IPS DF 19.7 (cell line): Measurements from ENCODE around the gene AMBP.

ENCODE experiments used
- DNase-seq: peaks from one replicate; pipeline ENCODE4 v3.0.0-alpha.2; 2013; ENCODE audit warnings: low read depth, low spot score

The AMBP gene

DNA sequence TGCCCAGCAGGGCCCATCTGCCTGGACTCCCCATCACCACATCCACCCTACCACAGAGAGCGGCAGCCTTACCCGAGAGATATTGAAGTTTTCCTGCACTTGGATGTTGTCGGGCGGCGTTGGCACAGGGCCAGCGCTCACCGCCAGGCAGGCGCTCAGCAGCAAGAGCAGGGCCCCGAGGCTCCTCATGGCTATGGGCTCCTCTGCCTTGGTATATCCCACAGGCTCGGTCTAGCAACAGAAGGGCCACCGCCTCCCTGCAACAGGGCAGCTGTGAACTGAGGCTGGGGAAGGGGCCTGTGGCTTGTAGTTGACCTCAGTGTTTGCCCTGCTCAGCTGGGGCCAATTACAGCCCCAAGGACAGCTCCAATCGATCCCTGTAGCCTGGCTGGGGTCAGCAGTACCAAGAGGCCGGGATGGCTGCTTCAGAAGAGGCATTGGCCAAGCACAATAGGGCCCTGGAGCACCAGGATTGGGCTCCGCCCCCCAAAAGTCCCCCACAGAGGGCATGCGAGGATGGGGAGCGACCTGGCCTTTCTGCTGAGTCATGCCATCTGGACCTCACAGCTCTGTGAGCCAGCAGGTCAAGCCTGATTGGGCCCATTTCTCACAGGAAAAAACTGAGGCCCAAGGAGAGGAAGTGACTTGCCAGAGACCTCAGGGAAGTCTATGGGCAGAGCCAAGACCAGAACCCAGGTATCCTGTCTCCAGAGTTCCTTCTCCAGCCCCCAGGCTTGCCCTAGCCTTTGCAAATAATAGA lies at the start of gene AMBP:
TSS of gene AMBP (minus strand) at position 280 of the 760 bp plus-strand sequence. CDS start at position 189, 91 bp downstream.
- no peak for DNase-seq

DNA sequence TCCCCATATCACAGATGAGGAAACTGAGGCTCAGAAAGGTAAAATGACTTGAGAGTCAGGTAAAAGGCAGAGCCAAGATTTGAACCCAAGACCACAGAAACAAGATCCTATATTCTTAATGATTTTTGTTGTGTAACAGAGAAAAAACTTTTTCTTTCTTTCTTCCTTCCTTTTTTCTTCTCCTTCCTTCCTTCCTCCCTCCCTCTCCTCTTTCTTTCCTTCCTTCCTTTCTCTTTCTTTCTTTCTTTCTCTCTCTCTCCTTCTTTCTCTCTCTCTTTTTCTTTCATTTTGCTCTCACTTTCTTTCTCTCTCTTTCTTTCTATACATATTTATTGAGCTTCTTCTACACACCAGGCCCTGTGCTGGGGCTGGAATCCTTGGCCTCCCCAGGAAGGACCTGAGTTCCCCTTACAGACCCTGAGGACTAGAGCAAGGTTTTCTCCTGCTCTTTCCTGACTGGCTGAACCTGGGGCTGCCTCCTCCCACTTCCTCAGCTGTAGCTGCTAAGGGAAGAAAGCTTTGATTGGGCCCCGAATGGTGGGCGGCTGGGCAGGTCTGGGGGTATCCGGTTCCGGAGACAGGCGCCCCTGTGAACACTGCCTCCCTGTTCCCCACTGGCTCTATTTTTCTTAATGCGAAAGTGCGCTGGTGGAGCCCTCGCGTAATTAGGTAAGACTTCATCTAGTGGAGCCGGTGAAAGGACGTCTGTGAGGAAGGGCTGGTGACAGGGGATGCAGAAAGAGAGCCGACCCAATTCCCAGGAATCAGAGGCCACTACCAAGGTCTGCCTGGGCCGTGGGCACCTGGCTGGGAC lies 48.4 kb upstream of the AMBP start:
- DNase-seq, result no peak

DNA sequence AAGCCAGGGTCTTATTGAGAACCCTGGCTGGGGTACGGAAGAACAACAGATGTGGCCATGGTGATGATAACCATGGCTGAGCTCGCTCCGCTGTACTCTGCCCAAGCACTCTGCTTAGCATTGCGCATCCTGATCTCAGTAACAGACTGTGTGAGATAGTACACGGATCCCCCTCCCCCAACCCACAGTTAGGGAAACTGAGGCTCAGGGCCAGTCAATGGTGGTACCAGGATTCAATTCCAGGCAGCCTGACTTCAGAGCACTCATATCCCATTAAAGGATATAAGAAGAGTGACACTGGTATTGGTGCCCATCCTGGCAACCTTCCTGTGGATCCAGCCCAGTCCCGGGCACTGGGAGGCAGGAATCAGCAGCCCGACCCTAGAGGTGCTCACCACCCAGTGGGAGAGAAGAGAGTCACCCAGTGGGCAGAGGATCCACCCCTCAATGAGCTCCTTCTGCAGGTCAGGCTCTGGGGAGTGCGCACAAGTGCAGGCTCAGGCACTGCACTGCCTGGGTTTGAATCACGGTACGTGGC lies 47.4 kb upstream of the AMBP start:
- DNase-seq, result no peak

DNA sequence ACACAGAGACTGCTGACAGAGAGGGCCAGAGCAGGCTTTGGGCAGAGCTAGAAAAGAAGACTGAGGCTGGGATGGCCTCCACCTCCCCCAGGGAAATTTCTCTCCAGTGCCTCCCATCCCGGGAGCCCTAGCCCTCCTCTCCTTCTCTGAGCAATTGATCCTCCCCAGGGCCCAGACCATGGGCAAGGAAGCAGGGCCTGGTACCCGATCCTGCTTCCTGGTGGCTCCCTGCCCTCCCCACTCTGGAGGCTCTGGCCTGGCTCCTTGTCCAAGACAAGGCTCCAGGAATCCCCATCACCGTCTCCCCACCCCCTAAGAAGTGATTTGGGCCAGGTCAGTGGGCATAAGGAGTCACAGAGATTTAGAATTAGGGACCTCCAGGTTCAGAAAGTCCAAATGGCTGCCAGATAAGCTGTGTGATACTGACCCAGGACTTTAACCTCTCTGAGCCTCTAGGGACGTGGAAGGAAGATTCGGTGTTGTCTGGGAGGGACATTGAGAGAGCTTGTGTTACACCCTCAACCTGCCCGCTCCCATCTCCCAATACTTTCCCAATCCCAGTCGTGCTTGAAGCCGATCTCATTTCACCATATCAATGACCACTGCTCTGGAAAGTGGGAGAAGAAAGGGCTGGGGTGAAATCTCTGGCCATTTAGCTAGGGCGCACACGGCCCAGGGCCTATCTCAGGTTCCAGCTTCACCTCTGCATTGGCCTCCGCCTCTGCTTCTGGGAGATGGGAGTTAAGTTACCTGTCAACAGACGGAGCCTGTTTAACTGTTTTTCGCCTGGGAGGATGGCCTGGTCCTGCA lies 46.8 kb upstream of the AMBP start:
- DNase-seq, result no peak

DNA sequence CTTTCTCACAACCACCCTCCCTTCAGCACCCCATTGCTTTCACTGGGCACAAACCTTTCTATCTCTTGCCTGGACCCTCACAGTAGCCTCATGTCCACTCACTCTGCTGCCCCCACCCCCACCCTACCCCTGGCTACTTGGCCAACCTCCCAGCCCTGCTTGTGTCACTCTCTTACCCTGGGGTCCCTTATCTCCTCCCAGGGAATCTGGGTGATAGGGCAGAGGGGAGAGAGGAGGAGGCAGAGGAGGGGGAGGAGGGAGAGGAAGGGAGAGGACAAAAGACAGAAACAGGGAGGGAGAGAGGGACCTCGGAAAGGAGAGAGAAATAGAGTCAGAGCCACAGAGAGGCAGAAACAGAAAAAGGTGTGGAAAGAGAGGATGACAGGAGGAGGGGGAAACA lies 46.0 kb upstream of the AMBP start:
- no peak for DNase-seq

DNA sequence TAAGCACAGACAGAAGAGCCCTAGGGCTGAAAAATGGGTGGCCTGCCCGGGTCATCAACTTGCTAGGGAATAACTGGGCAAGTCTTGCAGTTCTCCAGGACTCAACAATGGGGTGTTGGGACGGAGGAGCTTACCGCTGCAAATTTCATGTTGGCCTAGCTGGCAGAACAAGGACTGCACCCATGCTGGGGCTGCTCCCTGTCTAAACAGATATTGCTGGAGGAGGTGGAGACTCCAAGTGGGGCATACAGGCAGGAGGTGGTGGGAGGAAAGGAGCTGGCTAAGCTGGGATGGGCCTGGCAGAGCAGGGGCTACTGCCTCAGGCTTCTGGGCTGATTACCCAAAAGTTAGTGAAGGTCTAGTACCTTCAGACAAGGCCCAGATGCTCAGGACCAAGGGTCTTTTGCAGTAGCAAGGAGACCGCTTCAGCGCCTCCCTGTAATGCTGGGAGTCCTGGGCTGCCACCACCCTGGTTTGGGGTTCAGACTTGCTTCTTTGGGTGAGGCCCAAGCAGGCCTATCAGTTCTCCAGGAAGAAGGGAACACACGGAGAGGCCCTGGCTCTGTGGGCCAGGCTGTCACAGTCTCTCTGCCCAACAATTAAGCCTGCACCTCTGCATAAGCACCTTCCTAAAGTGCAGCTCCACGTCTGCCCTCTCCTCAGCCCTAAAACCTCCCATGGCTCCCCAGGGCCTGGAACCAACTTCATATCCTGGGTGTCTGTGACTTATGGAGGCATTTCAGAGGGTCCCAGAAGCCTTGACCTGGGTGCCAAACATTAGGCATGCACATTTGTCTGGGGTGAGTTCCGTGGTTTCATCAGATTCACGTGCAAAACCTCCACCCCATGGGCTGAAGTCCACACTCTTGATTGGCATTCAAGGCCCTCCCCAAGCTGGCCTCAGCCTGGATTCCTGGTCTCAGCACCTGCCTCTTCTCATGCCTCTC lies 45.2 kb upstream of the AMBP start:
- DNase-seq, result no peak

DNA sequence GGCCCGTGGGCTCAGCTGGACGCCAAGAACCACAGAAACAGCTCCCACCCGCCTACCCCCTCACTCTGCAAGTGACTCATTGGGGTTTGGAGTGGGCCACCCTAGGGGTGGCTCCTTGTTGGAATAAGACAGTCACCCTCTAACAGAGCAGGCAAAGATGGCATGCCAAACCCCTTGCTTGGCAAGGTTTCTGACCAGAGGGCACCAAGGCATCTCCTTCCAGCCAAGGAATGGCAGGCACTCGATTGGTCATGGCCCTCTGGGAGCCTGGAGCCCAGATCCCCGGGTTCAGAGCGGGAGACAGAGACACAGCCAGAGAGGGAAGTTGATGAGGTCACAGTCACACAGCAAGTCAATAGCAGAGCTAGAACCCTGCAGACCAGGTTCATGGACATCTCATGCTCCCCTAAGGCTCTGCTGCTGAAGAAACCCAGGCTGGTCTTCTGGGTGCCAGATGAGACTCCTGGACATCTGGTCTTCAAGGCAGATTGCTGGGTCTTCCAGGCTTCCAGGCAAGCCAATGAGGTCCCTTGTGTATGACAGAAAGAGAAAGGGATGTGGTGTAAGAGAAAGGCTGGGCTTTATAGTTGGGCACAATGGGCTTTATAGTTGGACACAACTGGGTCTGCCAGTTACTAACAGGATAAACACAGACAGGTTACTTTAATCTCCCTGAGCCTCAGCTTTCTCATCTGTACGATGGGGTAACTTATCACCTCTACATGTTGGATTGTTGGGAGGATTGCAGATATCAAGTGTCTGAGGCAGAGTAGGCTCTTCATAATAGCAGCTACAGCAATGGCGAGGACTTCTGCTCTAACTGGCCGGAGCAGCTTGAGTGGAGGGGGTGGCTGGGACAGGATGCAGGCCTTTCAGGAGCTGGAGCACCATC lies 44.3 kb upstream of the AMBP start:
- no peak for DNase-seq

DNA sequence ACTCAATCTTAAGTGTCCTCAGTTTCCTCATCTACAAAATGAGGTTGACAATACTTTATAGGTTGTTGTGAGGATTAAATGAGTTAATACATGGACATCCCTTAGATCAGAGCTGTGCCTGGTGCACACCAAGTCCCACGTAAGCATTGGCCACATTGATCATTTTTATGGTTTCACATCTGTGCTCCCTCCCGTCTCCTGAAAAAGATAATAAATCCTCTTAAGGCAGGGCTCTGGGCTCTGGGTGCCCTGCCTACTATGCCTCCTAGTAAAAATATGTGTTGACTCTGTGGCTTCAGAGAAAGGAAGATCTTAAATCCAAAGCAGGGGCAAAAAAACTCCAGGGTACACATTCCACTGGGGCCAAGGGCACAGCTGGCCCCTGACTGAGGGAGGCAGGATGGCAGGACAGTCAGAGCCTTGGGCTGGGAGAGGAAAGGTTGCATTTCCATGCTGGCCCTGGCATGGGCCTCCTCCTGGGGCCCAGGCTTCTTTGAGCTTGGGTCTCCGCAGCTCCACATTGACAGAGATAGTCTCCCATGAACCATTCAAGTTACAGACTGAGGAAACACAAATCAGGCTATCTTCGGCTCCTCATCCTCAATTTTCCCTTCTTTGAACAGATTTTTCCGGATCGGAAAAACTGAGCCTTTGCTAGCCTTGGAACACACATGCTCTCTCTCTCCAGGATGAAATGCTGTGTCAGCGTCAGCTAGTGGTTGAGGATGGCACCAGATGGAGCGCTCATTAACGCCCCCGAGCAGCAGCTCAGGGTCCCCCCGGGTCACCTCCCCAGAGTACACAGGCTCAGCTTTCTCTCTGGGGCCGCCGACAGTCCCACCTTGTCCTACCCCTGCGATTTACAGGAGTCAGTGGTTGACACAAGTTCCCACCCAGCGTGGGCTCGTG lies 43.4 kb upstream of the AMBP start:
- no peak for DNase-seq

DNA sequence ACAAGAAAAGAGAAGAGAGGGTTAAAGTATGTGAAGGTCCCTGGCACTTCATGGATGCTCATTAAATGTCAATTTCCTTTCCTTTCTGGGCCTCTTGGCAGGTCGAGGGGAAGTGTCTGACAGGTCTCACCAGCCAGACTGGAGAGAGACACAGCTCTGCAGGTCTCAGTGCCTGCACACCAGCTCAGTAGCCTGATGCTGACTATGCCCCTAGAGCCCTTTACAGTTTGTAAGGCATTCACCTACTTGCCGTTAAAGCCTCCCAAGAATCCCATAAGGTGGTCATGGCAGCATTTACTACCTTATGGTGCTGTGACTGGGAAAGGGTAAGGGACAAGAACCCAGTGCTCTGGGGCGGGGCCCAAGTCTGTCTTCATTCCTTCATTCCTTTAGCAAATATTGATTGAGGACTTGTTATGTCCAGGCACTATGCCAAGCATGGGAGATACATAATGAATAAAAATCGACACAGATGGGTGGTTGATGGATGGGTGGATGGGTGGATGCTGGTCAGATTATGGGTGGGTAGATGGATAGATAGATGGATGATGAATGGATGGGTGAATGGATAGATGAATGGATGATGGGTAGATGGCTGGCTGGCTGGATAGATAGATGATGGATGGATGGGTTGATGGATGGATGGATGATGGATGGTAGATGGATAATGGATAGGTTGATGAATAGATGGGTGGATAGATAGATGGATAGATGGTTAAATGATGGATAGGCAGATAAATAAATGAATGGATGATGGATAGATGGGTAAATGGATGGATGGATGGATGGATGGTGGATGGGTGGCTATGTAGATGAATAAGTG lies 42.3 kb upstream of the AMBP start:
- DNase-seq, result no peak

DNA sequence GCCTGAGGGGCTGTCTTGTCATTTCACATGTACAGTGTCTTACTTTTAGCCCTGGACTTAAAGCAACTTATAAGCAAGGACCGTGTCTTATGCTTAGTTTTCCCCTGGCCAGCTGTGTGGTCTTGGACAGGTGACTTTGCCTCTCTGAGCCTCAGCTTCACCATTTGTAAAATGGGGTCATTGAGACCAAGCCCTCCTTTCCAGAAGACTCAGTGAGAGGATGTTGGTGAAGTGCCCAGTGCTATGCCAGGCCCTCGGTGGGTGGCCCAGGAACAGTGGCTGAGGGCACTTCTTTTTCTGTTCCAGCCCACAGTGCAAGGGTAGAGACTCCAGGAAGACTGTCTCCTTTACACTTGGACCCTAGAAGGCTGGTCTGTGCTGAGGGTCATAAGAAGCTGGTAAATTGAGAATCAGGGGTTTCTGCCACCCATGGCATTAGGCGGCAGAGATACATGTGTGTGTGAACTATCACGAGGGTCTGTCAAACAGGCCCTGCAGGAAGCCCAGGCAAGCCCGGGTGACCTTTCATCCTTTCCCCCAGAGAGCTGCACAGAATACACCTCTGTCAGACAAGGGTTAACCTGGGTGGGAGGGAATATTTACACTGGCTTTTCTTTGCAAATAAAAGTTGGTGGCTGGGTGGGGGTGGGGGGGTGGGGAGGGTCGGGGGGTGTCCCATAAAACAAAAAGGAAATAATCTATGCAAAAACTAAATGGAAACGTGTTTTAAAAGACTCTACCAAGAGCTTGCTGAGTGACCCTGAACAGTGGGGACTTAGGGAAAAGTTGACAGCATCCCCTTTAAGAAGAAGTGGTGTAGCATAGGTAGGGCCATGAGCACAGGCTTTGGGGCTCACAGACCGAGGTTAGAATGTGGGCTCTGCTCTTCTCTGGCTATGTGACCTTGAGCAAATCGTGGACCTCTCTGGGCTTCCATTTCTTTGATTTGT lies 41.4 kb upstream of the AMBP start:
- no peak for DNase-seq

DNA sequence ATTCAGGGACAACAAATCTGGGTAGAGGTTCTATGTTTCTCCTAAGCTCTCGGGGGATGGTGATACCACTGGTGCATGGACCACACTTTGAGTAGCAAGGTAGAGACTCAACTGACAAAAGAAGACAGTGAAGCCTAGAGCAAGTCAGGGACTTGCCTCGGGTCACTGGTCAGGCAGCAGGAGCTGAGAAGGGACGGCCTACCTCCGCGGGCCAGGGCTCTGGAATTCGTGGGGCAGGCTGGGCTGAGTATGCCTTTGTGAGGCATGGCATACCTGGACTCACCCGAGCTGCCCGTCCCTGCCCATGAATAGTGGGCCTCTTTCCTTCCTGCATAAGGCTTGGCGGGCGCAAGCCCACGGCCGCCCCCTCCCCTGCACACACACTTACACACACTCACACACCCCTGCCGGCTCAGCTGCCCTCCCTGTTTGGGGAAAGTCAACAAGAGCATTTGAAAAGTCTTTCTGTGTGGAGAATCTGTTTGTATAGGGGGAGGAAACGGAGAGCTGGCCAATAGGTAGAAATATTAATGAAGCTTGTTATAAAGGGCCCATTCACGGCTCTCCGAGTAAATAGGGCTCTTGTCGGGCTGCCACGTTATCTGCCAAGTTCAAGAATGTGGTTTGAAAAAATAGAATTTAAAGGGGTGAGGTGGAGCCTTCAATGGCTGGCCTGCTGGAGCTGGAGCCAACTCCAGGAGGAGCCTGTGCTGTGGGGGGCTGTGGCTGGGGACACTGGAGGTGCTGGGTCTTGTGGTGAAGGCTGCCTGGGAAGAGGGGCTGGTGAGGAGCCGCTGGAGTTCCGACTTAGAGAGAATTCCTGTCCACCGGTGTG lies 40.1 kb upstream of the AMBP start:
- no peak for DNase-seq

DNA sequence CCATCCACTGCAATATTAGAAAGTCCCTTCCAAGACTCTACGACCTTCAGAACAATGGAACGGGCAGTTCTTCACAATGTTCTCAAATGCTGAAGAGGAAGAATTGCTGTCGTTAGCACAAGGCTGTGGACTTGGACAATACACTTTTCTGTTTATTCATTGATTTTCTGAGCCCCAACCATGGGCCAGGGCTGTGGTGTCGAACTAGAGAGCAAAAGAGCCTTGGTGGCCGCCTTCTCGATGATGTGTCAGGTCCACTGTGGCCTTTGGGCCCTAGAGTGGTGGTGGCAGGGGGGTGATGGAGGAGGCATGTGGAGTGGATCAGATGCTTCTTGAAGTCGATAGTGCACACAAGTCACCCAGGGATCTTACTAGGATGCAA lies 39.5 kb upstream of the AMBP start:
- no peak for DNase-seq

DNA sequence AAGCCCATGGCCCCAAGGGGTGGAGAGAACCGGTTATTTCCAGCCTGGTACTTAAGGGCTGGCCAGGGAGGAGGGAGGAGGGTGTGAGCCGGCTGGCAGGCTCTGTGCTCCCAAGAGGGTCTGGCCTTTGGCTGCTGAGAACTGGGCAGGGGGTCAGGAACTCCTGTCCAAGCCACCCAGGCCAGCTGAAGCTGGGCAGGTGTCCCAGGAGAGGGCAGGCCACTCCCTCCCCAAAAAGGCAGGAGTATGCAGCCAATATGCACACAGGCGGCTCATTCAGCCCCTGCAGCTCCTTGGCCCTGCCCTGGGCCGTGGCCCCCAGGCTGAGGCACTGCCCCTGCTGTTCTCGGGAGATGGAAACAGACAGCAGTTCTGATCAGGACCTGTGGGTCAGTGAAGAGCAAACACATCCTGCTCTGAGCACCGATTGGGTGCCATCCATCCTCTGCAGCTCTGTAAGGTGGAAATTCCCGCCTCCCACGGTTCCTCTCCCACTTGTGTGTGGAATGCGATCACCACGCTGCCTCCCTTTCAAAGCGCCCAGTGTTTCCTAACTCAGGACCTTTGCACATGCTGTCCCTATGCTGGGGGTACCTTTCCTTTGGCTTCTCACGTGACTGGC lies 38.1 kb upstream of the AMBP start:
- DNase-seq, result no peak

DNA sequence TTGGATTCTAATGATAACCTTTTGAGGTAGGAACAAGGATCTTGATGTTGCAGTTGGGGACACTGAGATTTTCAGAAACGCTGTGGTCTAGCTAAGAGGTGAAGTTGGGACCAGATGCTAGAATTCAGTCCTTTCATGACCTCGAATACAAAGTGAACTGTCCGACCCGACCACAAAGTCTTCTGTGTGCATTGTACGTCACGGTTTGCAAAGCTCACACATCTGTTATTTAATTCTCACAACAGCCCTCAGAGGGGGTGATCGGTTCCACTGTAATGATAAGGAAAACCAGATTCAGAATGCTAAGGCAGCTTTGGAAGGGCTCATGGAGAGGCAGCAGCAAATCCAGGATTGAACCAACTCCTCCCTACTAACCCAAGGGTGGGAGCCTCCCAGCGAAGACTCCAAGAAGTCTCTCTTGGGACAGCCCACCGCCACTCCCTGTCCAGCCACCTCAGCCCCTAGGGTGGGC lies 37.6 kb upstream of the AMBP start:
- DNase-seq, result no peak

DNA sequence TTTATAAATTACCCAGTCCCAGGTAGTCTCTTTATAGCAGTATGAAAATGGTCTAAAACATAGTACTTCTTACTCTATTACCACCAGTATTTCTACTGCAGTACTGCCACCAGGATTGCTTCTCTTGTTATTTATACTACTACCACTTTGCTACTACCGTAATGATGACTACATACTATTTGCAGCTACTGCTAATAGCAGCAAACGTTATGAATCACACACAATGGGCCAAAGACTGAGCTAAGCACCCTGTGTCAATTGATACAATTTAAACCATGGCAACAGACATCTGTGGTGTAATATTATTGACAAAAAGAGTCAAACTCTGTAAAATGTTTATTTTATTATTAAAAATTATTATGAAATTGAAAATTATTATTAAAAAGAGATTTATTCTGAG lies 36.3 kb upstream of the AMBP start:
- no peak for DNase-seq
